GM21619 (cell line): ENCODE data around the gene FUS.

Source experiments
- ATAC-seq: cut with Tn5 transposase; IDR thresholded peaks from one replicate; pipeline ENCODE4 v1.9.1; 2021; ENCODE audit not compliant: unreplicated experiment

The FUS gene

DNA sequence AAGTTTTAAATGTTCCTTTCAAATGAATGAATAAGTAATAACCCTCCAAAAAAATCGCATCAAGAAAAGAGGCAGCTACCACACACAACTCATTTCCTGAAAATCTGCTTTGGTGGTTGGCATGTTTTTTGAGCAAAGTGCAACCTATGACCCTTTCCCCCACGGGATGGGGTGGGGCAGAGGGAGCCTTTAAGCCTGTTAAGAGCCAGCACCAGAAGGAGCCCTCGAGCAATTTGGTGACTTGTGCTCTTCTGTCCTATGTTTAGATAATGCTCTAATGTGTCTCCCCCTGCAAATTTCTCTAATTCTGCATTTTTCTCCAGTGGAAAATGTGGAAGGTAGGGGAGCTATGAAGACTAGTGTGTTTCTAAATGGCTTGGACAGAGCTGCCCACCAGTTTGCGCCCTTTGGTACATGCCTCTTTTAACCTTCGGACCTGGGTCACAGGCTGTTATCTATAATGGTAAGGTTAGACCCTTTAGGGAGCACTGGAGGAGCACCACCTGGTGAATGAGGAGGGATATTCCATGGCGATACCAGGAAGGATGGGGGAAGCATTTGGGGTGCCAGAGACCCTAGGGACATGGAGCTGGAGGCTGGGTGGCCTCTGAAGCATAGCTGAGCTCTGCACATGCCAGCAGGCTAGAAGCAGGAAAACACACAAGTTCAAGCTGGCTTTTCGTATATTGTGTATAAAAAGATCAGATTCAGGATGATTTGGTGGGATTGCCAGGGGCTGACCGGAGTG lies 21.1 kb downstream of the FUS start:
- no peak for ATAC-seq

DNA sequence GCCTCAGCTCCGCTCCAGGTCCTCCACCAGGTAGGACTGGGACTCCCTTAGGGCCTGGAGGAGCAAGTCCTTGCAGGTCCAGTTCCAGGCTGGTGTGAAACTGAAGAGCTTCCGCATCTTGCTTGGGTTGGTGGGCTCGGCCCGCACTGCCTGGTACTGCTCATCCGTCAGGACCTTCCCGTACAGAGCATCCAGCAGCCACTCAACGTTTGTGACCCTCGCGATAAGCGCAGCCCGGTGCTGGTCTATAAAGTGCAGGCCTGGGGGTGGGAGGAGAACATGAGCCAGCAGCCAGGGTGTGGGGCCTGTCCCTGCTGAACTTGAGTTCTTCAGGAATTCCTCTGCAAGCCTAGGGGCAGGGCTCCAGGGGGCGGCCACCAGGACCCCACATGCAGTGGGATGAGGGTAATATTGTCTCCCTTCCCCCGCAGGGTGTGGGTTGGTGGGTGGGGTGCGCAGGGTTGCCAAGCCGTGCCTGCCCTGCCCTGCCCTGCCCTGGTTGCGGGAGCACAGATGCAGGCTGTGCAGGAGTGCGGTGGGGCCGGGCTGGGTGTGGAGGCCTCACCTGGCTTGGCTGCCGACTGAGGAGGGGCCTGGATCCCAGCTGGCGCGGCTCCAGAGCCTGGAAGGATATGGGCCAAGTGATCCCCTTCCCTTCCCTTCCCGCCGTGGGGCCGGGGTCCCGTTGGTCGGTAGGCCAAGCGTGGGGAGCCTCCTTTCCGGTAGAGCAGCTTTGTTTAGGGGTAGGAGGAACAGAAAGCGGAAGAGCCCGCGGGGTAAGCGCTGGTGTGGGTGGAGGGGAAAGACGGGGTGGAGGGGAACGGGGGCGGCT lies 21.9 kb downstream of the FUS start:
- no peak for ATAC-seq

DNA sequence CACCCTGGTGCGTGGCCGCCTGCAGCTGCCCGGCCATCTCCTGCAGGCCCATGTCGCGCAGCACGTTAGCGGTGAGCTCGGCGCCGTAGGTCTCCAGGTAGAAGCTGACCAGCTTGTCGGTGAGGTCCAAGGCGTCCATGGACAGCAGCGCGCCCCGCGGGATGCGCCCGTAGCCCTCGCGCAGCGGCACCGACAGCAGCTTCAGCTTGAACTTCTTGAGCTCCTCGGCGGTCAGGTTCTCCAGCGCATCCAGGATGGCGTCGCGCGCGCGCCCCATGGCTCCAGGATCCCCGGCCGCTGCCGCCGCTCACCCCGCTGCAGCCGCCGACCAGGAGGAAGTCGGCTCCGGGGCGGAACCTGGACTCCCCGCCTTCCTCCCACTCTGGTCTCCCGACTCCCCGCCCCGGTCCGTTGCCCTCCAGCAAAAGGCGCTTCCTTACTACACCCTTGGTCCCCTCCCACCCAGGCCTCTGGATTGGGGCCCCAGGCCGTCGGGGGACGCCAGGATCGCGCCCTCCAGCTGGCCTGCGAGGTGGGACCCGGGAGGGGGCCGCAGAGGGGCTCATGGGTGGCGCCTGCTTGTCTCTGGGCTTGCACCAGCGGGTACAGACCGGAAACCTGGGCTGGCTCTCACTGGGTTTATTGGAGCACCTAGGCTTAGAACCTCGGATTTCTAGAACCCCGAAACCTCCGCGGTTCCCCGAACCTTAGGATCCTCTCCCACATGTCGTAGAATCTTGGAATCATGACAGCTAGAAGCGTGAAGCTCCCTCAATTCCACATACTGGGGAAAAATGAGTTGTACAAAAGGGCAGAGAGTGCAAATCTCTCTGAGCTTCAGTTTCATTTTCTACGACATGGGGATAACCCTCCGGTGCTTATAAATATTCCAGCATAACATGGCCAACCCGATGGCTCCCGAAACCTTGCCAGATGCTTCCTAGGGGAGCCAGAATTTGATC lies 22.8 kb downstream of the FUS start, which contains the start of gene PYCARD:
PYCARD (minus strand) TSS at position 347 of the 962 bp plus-strand sequence; CDS start at position 277, 70 bp downstream.
- no peak for ATAC-seq

DNA sequence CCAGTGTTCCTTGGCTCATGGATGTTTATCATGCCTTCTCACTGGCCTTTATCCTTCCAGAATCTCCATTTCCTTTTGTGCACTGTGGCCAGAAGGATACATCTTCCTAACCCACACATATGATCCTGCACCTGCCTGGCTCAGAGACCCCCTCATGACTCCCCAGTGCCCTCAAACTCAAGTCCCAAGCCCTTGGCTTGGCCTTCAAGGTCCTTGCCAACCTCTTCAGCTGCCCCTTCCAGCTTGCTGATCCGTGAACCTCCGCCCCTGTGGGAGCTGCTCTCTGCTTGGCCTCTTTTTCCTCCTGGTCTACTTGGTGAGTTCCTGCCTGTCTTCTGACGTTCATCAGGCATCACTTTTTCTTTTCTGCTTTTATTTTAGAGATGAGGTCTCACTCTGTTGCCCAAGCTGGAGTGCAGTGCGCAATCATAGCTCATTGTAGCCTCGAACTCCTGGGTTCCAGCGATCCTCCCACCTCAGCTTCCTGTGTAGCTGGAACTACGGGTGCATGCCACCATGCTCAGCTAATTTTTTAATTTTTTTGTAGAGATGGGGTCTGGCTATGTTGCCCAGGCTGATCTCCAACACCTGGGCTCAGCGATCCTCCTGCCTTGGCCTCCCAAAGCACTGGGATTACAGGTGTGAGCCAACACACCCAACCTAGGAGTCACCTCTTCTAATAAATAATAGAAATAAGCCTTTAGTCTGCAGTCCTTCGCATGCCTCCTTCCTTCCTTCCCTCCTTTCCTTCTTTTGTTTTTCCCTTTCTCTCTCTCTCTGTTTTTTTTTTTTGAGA lies 25.1 kb downstream of the FUS start:
- no peak for ATAC-seq

DNA sequence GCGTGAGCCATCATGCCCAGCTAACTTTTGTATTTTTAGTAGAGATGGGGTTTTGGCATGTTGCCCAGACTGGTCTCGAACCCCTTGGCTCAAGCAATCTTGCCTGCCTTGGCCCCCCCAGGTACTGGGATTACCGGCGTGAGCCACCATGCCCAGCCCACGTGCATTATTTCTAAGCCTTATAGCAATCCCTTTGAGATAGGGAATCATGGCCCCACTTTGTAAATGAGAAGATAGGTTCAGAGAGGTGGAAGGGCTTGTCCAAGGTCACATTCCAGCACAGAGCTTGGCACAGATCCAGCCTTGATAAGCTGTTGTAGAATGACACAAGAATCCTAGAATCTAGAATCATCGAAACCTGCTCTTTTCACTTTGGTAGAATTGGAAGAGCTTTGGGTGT lies 26.8 kb downstream of the FUS start:
- ATAC-seq: no peak

DNA sequence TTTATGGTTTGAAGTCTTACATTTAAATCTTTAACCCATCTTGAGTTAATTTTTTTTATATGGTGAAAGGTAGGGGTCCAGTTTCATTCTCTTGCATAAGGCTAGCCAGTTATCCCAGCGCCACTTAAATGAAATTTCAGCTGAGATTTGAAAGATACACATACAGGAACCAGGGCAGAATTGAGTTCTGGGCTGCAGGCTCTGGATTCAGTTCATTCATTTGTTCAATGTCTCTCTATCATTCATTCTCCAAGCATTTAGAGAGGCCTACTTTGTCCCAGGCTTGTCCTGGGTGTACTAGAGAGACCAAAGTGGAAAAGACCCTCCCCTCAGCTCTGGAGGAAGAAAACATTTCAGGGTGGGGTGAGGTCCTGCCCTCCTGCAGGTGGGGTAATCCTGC lies 33.4 kb downstream of the FUS start:
- ATAC-seq: no peak

DNA sequence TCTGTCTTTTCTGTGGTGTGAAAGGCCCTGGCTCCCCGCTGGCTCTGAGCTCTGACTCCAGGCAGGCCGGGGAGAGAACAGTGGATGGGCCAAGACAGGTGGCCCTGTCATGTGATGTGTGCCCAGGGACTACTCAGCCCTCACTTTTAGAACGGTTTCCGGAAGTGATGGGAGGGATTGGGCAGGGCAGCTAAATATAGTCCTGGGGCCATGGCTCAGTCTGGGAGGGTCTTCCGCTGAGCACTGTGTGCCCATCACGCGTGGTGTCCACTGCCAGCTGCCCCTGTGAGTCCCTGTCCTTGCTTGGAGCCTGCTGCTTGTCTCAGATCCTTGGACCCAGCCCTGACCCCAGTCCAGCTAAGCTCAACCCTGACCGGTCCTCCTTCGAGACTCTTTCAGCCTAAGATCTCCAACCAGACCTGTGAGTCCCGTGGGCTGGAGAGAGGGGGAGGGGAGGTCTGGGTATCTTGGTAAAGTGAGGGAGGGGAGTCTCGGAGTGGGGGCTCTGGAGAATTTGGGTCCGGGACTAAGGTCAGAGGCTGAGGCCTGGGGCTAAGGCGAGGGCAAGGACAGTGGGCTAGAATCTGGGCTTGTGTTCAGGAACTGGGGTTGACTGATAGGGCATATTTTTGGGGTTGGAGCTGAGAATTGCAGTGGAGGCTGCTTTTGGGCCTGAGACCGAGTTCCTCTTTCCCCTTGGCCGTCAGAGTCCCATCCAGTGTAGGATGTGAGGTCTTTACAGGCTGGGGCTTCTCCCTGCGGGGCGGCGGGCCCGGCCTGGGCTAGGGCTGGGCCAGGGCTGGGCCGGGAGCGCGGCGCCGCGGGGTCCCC lies 34.2 kb downstream of the FUS start, which contains the start of gene TRIM72:
TRIM72 (plus strand) TSS at position 243 of the 831 bp plus-strand sequence. CDS start 620 bp downstream, outside the sequence.
- no peak for ATAC-seq

DNA sequence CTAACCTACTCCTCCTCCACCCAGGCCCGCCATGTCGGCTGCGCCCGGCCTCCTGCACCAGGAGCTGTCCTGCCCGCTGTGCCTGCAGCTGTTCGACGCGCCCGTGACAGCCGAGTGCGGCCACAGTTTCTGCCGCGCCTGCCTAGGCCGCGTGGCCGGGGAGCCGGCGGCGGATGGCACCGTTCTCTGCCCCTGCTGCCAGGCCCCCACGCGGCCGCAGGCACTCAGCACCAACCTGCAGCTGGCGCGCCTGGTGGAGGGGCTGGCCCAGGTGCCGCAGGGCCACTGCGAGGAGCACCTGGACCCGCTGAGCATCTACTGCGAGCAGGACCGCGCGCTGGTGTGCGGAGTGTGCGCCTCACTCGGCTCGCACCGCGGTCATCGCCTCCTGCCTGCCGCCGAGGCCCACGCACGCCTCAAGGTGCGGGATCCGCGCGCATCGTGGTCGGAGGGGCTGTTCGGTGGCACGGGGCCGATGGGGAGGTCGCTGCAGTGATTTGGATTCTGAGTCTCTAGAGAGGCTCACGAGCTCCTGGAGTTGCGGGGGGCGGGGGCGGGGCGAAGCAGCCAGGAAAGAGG lies 34.9 kb downstream of the FUS start:
- no peak for ATAC-seq

DNA sequence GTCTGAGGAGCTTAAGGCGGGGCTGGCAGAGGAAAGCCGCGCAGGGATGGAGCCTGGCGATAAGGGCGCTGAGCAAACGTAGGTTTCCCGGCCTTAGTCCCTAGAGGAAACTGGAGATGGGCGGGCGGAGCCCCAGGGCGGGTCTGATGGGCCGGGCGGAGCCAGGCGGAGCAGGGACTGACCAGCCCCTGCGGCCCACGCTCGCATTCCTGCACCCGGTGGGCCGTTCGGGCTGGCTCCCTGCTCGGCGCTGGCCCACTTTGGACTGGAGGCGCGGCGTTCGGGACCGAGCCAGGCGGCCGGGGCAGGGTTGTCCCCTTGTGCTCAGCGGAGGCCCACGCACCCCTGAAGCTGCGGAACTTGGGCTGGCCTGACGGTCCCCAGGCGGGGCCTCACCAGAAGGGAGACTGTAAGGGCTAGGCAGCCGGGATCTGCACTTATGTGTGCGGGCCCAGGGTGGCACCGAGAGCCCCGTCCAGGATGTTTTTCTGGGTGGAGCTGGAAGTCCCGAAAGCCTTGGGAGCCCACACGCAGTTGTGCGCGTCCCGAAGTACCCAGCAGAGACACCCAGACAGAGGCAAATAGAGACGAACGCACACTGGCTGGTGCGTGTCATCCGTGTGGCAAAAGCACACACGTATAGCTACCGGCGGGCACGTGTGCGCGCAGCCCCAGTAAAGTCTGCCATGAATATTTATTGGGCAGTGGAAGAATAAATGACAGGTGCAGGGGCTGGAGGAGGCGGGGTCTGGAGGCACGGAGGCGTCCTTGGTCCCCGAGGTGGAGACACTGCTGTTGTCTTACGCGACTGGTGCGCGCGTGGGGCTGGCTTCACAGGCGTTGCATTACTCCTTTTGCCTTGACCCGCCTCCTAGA lies 35.6 kb downstream of the FUS start:
- no peak for ATAC-seq

DNA sequence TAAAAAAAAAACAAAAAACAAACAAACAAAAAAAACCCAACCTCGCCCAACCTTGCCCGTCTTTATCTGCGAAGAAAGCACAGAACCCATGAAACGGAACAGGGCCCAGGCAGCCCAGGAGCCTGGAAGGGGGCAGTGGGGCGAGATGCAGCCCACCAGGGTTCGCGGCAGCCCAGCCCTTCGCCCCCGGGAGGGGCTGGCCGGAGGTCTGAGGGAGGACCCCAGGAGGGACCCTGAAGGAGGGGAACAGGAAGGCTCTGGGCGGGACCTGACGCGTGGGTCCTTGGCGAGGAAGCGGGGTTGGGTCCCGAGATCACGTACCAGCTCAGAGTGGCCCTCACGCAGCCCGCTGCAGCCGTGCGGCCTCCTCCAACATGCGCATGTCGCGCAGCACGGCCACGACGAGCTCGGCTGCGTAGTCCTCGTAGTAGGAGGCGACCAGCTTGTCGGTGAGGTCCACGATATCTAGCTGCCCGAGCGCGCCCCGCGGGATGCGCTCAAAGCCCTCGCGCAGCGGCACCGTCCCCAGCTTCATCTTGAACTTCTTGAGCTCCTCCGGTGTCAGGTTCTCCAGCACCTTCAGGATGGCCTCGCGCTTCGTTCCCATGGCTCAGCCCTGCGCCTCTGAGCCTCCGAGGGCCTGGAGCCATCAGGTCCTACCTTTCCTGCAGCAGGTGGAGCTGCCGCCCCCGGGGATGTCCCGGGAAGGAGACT lies 36.6 kb downstream of the FUS start, which contains the start of gene PYDC1:
PYDC1 (minus strand) TSS at position 714 of the 714 bp plus-strand sequence; CDS start at position 607, 107 bp downstream.
- no peak for ATAC-seq

DNA sequence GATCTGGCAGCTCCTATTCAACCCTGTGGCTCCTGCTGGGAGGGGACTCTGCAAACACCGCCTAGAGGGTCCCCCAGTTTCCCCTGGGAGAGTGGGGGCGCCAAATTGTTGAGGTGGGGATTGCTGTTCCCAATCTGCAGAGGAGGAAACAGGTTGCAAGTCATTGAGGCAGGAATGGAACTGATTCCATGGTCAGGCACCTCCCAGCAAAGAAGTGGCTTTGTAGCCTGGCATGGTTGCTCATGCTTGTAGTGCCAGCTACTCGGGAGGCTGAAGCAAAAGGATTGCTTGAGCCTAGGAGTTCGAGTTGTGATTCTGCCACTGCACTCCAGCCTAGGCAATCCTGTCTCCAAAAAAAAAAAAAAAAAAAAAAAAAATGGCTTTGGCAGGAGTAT lies 37.2 kb downstream of the FUS start:
- no peak for ATAC-seq

DNA sequence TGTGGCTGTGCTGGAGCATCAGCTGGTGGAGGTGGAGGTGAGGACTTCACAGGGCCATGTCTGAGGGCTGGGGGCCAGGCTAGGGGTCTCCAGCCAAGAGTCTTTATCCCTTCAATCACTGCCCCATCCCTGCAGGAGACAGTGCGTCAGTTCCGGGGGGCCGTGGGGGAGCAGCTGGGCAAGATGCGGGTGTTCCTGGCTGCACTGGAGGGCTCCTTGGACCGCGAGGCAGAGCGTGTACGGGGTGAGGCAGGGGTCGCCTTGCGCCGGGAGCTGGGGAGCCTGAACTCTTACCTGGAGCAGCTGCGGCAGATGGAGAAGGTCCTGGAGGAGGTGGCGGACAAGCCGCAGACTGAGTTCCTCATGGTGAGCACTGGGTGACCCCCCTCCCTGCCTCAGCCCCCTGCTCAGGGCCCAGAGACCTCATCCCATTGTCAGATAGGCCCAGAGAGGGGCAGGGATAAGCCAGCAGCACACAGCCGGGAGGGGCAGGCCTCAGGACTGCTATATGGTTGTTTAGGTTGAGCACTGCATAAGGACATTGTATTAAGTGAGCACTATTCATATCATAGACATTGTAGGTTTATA lies 39.3 kb downstream of the FUS start:
- no peak for ATAC-seq

DNA sequence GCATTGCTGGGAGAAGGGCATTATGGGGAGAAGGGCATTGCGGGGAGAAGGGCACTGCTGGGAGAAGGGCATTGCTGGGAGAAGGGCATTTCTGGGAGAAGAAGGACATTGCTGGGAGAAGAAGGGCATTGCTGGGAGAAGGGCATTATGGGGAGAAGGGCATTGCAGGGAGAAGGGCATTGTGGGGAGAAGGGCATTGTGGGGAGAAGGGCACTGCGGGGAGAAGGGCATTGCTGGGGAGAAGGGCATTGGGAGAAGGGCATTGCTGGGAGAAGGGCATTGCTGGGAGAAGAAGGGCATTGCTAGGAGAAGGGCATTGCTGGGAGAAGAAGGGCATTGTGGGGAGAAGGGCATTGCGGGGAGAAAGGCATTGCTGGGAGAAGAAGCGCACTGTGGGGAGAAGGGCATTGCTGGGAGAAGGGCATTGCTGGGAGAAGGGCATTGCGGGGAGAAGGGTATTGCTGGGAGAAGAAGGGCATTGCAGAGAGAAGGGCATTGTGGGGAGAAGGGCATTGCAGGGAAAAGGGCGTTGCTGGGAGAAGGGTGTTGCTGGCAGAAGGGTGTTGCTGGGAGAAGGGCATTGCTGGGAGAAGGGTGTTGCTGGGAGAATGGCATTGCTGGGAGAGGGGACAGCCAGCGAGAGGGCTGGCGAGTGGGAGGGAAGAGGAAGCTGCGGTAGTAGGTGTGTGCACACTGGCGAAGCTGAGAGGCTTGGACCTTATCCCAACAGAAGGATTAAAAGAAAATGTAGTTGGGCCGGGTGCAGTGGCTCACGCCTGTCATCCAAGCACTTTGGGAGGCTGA lies 41.6 kb downstream of the FUS start:
- ATAC-seq: no peak

DNA sequence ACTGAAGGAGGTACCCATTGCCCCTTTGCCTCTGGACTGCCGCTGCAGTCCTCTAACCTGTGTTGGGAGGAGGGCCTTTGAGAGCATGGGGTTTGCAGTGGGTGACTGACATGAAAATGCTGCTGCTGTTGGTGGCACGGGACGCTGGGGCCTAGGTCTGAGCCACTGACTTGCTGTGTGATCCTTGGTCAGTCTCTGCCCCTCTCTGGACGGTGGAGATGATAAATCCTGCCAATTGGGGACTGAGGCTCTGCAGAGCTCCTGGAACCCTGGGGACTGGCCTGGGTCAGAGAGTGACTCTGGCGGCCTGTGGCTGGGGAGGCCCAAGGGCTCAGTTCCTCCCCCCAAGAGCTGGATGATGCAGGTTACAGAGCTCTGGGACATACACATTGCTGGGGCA lies 43.1 kb downstream of the FUS start:
- ATAC-seq: no peak

DNA sequence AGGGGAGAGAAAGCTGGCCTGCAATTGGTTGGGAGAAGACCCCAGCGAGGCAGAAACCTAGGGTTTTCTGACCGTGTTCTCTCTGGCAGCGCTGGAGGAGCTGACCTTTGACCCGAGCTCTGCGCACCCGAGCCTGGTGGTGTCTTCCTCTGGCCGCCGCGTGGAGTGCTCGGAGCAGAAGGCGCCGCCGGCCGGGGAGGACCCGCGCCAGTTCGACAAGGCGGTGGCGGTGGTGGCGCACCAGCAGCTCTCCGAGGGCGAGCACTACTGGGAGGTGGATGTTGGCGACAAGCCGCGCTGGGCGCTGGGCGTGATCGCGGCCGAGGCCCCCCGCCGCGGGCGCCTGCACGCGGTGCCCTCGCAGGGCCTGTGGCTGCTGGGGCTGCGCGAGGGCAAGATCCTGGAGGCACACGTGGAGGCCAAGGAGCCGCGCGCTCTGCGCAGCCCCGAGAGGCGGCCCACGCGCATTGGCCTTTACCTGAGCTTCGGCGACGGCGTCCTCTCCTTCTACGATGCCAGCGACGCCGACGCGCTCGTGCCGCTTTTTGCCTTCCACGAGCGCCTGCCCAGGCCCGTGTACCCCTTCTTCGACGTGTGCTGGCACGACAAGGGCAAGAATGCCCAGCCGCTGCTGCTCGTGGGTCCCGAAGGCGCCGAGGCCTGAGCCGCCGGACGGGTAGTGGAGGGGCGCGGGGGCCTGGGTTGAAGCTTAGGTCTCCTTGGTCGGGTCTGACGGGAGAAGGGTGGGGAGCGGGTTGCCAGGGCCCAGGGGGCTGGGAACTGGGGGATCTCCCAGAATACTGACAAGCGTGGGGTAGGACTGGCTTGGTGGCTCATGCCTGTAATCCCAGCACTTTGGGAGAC lies 44.4 kb downstream of the FUS start:
- no peak for ATAC-seq
